K562 treated with DMSO at 1 percent for 4 hours (cell line): ENCODE results near the gene FAM162A. TPM values are rescaled to one million over a fixed set of nuclear protein-coding genes. Genes with fewer than 3 reads are reported as not detected.

Experiments
- total RNA-seq: library from RNA; unstranded; fragments of 300-600 nt; gene quantifications from 2 replicates; pipeline ENCODE4 v1.2.3, GENCODE V29; 2022; ENCODE audit not compliant: insufficient read depth

The FAM162A gene
- total RNA-seq: 6.8 and 10.0 TPM in 2 replicates

GRCh38 chr3:122383771-122384697 lies at the start of gene FAM162A:
TSS of gene FAM162A (plus strand) at chr3:122384182. CDS start at chr3:122384266, 84 bp downstream.

GRCh38 chr3:122382888-122383666 lies 905 bp upstream of the FAM162A start, which contains the start of gene MIX23:
TSS of gene MIX23 (minus strand) at chr3:122383231. CDS start at chr3:122383224, 7 bp downstream.

DNA sequence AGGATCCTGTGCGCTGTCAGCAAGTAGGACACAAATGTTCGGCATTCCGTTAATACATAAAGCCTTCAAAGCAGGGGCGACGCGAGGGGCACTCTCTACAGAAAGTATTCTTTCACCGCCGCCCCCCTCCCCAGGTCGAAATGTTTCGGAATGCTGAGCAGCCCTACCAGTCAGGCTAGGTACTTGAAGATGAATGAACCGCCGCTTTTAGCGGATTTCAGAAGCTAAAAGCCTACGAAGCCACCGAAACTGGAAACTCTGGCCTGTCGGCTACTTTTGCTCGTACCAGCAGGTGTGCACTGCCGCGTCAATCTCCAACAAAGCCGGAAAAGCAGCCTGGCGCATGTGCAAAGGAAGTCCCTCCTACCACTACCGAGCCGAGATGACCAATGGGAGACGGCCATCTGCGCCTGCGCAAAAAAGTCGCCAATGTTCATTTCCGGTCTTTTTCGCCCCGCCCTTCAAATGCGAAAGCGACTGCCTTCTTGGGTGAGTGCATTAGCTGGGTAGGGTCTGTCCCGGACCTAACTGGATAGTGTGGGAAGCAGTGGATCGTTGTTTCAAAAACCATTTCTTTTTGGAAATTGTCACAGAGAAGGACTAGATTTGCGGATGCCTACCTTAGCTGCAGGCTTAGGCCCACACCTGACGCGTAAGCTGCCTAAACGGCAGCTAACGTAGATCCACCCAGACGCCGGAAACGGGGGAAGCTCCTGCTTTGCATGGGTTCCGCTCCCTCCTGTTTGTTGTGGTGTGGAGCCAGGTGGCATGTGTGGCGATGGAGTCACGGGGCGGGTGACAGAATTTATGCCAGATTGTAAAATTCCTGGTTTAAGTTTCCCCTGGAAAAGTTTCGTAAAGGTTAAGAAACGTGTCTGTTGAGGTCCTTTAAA lies 32.0 kb downstream of the FAM162A start, which contains the start of gene WDR5B:
TSS of gene WDR5B (minus strand) at position 301 of the 893 bp plus-strand sequence. CDS start 534 bp downstream, outside the sequence.

Other genes with a start within 250 kb of the FAM162A start
- not detected in 2 replicates for gene CASR, start 200.5 kb upstream of the FAM162A start, total RNA-seq
- gene CSTA, start 58.9 kb upstream of the FAM162A start, total RNA-seq: 3.8 and 5.9 TPM in 2 replicates
- 8.4 and 22.2 TPM in 2 replicates for gene MIX23, start 951 bp upstream of the FAM162A start, total RNA-seq
- 0.56 and 0.95 TPM in 2 replicates for gene WDR5B, start 31.9 kb downstream of the FAM162A start, total RNA-seq
- 15.1 and 15.7 TPM in 2 replicates for gene KPNA1, start 130.8 kb downstream of the FAM162A start, total RNA-seq
- 3.8 and 4.7 TPM in 2 replicates for gene PARP9, start 180.1 kb downstream of the FAM162A start, total RNA-seq
- 4.9 and 5.2 TPM in 2 replicates for gene DTX3L, start 180.2 kb downstream of the FAM162A start, total RNA-seq
- gene PARP15, start 193.5 kb downstream of the FAM162A start, total RNA-seq: not detected in 2 replicates